ENCODE measurements around the gene SLC2A11. TPM values are rescaled to one million over a fixed set of nuclear protein-coding genes. Genes with fewer than 3 reads are reported as not detected.
A peak's percentile ranks its signal among the peaks of the same experiment; 100 is the strongest.
"Not testable (repeated sequence)": the region's sequence is repeated elsewhere in the genome, so short reads cannot be mapped to it uniquely, and the experiment has no call there.

Gene SLC2A11
- total RNA-seq, 2 donors from 2014 or later = 15.1 to 27.0 TPM

DNA sequence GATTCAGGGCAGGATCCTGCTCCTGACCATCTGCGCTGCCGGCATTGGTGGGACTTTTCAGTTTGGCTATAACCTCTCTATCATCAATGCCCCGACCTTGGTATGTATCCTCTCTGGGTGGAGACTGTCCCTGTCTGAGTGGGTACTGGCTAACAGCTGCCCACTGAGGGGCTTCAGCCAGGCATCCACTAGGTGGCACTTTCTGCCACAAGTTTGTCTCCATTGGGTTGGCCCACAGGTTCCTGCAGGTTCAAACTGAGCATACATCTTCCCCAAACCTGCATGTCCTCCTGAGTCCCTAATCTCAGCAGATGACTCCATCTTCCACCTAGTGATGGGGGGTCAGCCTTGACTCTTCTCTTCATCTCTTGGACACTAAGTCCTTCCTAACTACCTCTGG, 4.4 kb downstream of the SLC2A11 start:
- peak; percentile 27 for DNase-seq (ENCODE audit: low spot score)
- H3K4me3 ChIP-seq = no peak overlapping the region
- no peaks in the 10 kb centered on the region for H3K27me3 ChIP-seq (replicated peaks; ENCODE audit: insufficient read depth)
- TF ChIP-seq POLR2A (IDR thresholded peaks at IDR 0.05) = no peak
- TF ChIP-seq, protein P1, sequence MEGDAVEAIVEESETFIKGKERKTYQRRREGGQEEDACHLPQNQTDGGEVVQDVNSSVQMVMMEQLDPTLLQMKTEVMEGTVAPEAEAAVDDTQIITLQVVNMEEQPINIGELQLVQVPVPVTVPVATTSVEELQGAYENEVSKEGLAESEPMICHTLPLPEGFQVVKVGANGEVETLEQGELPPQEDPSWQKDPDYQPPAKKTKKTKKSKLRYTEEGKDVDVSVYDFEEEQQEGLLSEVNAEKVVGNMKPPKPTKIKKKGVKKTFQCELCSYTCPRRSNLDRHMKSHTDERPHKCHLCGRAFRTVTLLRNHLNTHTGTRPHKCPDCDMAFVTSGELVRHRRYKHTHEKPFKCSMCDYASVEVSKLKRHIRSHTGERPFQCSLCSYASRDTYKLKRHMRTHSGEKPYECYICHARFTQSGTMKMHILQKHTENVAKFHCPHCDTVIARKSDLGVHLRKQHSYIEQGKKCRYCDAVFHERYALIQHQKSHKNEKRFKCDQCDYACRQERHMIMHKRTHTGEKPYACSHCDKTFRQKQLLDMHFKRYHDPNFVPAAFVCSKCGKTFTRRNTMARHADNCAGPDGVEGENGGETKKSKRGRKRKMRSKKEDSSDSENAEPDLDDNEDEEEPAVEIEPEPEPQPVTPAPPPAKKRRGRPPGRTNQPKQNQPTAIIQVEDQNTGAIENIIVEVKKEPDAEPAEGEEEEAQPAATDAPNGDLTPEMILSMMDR (IDR thresholded peaks at IDR 0.05) = peak in 3 of 4 experiments; percentile 31 to 69 (median 33)
- no peak for TF ChIP-seq POLR2AphosphoS5 (IDR thresholded peaks at IDR 0.05)
- no peaks in the 10 kb centered on the region for H3K9me3 ChIP-seq
- WGBS = 79% methylated on average over 3 of the region's 3 CpGs
- H3K36me3 ChIP-seq = no peaks in the 10 kb centered on the region
- H3K4me1 ChIP-seq (replicated peaks) = no peaks in the 10 kb centered on the region
- intact Hi-C loops (cut with DNase I) = no loop called here
- H3K27ac ChIP-seq = no peak overlapping the region

DNA sequence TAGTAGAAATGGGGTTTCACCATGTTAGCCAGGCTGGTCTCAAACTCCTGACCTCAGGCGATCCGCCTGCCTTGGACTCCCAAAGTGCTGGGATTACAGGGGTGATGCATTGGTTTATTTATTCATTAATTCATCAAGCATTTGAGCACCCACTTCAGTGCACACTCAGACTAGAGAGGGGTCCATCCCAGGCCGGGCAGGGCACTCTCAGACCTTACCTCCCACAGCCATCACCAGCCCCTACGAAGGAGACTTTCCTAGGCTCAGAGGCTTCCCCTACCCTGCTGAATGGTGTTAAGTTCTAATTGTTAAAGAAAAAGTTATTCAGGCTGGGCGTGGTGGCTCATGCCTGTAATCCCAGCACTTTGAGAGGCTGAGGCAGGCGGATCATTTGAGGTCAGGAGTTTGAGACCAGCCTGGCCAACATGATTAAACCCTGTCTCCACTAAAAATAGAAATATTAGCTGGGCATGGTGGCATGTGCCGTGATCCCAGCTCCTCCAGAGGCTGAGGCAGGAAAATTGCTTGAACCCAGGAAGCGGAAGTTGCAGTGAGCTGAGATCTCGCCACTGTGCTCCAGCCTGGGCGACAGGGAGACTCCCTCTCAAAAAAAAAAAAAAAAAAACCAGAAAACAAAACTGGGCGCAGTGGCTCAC, 7.0 kb downstream of the SLC2A11 start:
- H3K4me1 ChIP-seq (replicated peaks); H3K27me3 ChIP-seq (replicated peaks; ENCODE audit: insufficient read depth); H3K9me3 ChIP-seq; H3K4me3 ChIP-seq; DNase-seq (ENCODE audit: low spot score); intact Hi-C loops (cut with DNase I); H3K27ac ChIP-seq; H3K36me3 ChIP-seq: not testable (repeated sequence)
- 86% methylated on average over 11 of the region's 11 CpGs for WGBS

DNA sequence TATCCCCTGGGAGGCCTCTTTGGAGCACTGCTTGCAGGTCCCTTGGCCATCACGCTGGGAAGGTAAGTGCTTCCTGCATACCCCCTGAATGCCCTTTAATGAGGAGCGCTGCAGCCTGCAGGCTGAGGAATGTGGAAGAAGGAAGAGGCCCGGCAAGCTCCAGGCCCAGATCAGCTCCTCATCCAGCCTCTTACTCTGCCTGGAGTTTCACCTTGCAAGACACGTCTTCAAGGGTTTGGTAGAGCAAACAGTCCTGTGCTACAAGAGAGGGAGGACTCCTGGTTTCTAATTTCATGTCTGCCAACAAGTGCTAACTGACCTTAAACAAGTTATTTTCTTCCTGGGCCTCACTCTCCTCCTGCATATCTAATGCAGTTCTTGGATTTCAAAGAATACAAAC, 10.9 kb downstream of the SLC2A11 start:
- H3K36me3 ChIP-seq = no peaks in the 10 kb centered on the region
- 82% methylated on average over 4 of the region's 4 CpGs for WGBS
- H3K27ac ChIP-seq = no peak overlapping the region
- no peaks in the 10 kb centered on the region for H3K27me3 ChIP-seq (replicated peaks; ENCODE audit: insufficient read depth)
- DNase-seq (ENCODE audit: low spot score) = no peak
- no peak overlapping the region for H3K4me3 ChIP-seq
- no peaks in the 10 kb centered on the region for H3K4me1 ChIP-seq (replicated peaks)
- no peaks in the 10 kb centered on the region for H3K9me3 ChIP-seq
- TF ChIP-seq, protein P1 (IDR thresholded peaks at IDR 0.05) = no peak
- no peak for TF ChIP-seq POLR2AphosphoS5 (IDR thresholded peaks at IDR 0.05)
- no peak for TF ChIP-seq POLR2A (IDR thresholded peaks at IDR 0.05)
- intact Hi-C loops (cut with DNase I) = no loop called here

DNA sequence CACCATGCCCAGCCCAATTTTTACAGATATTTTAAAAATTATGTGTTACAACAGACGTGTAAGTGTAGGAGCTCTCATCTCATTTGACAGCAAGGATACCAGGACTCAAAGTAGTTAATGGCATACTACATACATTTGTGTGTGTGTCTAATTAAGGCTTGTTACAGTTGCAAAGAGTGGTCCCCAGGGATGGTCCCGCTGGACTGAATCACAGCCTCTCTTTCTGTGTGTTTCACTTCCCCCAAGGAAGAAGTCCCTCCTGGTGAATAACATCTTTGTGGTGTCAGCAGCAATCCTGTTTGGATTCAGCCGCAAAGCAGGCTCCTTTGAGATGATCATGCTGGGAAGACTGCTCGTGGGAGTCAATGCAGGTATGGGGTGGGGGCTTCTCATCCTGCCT, 17.2 kb downstream of the SLC2A11 start:
- TF ChIP-seq POLR2A (IDR thresholded peaks at IDR 0.05) (no peak), POLR2AphosphoS5 (IDR thresholded peaks at IDR 0.05) (no peak)
- TF ChIP-seq, protein P1 (IDR thresholded peaks at IDR 0.05) = no peak
- Histone ChIP-seq H3K27ac (no peak overlapping the region), H3K4me1 (replicated peaks) (no peaks in the 10 kb centered on the region), H3K27me3 (replicated peaks; ENCODE audit: insufficient read depth) (no peaks in the 10 kb centered on the region), H3K36me3 (no peaks in the 10 kb centered on the region), H3K4me3 (no peak overlapping the region), H3K9me3 (no peaks in the 10 kb centered on the region)
- intact Hi-C loops (cut with DNase I) = no loop called here
- DNase-seq (ENCODE audit: low spot score) = no peak
- 92% methylated on average over 4 of the region's 4 CpGs for WGBS

DNA sequence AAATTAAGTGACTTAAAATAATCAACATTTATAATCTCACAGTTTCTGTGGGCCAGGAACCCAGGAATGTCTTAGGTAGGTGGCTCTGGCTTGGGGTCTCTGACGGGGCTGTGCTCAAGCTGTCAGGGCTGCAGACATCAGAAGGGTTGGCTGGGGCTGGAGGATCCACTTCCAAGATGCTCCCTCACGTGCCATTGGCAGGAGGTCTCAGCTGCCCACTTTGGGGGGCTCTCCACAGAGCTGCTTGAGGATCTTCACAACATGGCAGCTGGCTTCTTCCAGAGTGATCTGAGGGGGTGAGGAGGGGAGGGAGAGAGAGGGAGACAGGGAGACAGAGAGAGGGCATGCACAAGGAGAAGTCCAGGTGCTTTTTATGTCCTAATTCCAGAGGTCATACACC, 18.1 kb downstream of the SLC2A11 start:
- Histone ChIP-seq H3K9me3 (no peaks in the 10 kb centered on the region), H3K27me3 (replicated peaks; ENCODE audit: insufficient read depth) (no peaks in the 10 kb centered on the region), H3K36me3 (no peaks in the 10 kb centered on the region), H3K27ac (no peak overlapping the region), H3K4me3 (no peak overlapping the region), H3K4me1 (replicated peaks) (no peaks in the 10 kb centered on the region)
- TF ChIP-seq, protein P1 (IDR thresholded peaks at IDR 0.05) = no peak
- TF ChIP-seq POLR2A (IDR thresholded peaks at IDR 0.05) (no peak), POLR2AphosphoS5 (IDR thresholded peaks at IDR 0.05) (no peak)
- intact Hi-C loops (cut with DNase I) = no loop called here
- 84% methylated on average over 2 of the region's 2 CpGs for whole genome bisulfite sequencing
- no peak for DNase-seq (ENCODE audit: low spot score)

Data from prostate gland (tissue), 2 donors.